SHP77 treated with DMSO at 0.1 percent for 48 hours (cell line): ENCODE results near the gene CPNE4.
"Not testable (repeated sequence)": the region's sequence is repeated elsewhere in the genome, so short reads cannot be mapped to it uniquely, and the experiment has no call there.

Source experiments
- DNase-seq: peaks from one replicate; lab custom pipeline; 2025; lab: John Stamatoyannopoulos, UW

CPNE4 gene

GRCh38 chr3:131957980-131958379 is 76.8 kb downstream of the CPNE4 start:
- DNase-seq: no peak

DNA sequence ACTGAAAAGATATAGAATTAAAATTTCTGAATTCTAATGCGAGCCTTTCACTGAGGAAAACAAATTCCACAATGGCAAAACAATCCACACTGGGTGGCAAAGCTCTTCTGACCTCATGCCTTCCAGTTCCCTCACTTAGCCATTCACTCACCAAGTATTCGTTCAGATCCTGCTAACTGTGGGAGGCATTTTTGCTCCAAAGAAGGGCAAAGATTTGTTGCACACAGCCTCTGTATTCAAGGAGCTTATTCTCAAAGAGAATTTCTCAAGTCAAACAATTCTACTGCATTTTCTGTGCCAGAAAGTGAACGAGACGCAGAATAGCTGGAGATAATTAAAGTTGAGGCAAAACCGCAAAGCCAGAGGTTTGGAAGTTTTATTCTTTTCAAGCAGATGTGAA is 77.3 kb downstream of the CPNE4 start:
- DNase-seq: no peak

DNA sequence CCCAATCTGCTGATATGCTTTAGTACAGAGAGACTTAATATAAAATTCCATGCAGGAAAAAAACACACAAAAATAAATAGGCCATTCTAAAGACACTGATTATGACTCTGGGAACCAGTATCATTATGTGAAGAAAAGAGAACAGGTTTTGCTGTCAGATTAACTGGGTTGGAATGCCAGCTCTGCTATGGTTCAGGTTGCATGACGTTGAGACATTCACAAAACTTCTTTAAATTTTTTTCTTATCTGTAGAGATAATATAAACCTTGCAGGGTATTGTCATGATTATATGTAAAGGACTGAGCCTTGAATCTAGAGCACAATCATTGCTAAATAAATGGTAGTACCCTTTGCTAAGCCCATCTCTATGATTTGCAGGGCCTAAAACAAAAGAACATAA is 86.0 kb downstream of the CPNE4 start:
- no peak for DNase-seq

GRCh38 chr3:131944676-131945075 is 90.1 kb downstream of the CPNE4 start:
- DNase-seq: no peak

- no peak for DNase-seq
Measured at GRCh38 chr3:131933665-131934064, 101.1 kb downstream of the CPNE4 start.

DNA sequence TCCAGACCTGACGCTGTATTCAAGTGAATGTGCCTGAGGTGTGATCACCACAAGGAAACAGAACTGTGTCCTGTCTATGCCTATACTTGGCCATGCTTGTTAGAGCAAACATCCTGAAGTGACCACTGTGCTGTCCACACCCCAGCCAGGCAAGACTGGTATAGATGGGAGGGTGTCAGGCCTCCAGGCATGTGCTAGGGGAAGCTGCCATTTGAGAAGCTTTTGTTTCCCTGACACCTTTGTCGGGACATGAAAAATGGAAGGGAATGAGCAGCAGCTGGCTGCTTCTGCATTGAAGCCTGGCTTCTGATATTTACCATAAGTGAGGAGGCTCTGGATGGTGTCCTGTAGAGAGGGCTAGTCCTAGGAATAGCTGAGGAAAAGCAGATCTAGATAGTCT is 106.2 kb downstream of the CPNE4 start:
- no peak for DNase-seq

GRCh38 chr3:131925571-131925970 is 109.2 kb downstream of the CPNE4 start:
- DNase-seq: no peak

DNA sequence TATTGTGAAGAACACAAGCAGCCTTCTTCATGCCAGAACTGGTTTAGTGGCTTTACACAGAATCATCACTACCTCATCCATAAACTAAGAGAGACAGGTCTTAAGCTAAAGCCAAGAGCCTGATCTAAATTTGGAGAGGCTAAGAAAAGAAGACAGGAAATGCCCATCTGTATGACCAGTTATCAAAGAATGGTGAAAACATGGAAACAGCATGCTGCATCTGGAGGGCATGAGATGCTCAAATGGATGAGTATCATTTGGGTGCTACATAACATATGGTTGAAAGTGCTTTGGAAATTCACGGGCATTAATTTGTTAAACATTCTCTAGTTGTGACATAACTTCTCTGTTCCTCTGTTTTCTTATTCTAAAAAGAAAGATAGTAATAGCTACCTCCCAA is 112.5 kb downstream of the CPNE4 start:
- DNase-seq: no peak

- DNase-seq: no peak
Measured at GRCh38 chr3:131917006-131917405, 117.8 kb downstream of the CPNE4 start.

- DNase-seq: no peak
Measured at GRCh38 chr3:131914090-131914691, 120.6 kb downstream of the CPNE4 start.

DNA sequence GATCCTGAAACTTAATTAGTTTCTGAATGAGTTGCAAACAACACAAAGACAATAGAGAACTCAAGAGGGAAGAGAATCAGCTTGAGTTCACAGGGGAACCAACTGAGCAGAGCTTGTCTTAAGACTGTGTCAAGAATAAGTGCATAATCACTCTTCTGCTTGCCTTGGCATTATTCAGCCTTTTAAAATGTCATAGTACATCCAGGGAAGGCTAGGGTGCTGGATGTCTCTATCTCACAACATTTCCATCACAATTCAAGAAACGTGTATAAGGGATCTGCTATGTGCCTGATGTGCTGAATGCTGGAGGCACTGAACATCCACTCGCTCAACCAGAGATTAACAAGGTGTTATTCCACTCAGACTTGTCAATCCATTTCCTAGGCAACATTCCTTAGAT is 122.6 kb downstream of the CPNE4 start:
- DNase-seq: no peak

DNA sequence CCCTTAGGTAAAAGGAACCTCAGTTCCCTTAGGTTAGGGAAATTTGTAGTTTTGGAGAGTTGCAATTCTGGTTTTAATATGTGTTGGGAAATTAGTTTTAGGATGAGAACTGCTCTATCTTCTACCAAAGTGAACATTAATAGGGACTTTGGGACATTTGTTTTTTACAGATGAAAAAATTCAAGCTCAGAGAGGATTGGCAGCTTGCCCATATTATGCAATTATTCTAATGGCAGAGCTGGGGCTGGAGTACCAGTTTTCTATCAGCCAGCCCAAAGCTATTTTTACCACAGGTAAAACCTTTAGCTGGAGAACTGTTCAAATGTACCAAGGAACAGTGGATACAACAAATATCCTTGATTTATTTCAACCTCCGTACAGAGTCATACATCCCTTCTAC is 127.0 kb downstream of the CPNE4 start:
- no peak for DNase-seq

DNA sequence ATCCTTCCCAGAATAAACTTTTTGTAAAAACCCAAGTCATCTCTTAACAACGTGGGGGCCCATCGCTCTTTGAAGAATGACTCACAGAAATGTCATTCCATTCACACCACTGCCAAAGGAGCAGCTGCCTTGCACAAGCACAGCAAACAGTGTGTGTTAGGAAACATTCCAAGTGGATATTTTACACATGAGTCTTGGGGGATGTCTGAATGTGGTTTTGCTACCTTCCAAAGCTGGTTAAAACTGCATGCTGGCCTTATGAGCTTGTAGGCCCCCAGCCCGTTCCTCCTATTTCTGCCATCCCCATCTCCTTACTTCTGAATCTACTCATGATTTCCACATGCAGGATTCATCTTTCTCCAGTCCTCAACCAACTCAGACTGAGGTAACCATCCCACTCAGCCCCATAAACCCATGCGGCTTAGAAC is 130.8 kb downstream of the CPNE4 start:
- DNase-seq: no peak

DNA sequence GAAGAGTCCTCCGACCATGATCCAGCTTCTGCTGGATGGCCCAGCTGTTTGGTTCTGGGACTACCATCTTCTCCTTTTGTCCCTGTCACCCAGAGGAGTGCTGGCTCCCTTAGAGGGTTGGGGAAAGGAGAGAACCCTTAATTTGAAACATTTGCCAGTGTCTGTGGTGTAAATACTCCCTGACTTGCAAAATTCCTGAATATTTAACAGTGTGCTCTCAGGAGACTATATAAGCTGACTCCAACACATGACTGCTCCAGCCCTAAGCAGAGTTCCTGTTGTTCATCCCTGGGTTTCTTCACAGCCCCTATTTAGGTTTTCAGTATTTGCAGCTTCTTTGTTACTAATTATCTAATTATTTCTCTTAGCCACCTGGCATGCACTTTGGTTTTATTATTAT is 133.1 kb downstream of the CPNE4 start:
- DNase-seq: no peak

DNA sequence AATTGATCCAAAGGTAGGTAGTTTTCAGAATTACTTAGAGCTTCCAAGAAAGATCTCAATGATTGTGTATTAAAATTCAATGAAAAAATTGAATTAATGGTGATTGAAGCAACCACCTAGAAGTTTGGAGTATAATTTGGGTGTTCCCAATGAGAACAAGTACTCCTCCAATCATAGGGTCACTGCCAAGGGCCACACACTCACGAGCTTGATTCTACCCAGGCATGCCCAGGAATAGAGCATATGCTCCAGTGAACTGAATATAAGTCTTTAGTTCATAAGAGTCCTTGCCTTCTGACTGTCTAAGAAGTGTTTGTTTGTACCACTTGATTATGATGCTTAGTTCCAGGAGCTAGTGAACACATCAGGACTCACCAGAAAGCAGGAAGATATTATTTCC is 133.9 kb downstream of the CPNE4 start:
- DNase-seq: no peak

- no peak for DNase-seq
Measured at GRCh38 chr3:131899021-131899420, 135.8 kb downstream of the CPNE4 start.

- no peak for DNase-seq
Measured at GRCh38 chr3:131898346-131898745, 136.5 kb downstream of the CPNE4 start.

DNA sequence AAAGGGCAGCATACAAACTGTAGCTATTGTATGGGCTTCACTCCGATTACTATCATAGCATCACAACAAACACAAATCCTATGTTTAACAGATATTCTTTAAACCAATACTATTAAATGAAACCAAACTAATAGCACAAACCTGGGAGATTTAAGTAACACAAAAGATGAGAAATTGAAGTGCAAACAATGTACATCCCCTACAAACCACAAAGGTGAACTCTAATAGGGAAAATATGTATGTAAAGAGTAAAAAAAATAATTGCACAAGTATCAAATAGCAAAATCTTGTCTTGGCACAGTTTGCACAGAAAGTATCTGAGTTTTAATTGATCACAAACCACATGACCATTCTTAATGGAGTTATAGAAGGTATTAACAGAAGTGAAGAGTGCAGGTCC is 138.5 kb downstream of the CPNE4 start:
- DNase-seq: no peak

- no peak for DNase-seq
Measured at GRCh38 chr3:131895766-131896165, 139.0 kb downstream of the CPNE4 start.

GRCh38 chr3:131892331-131892730 is 142.5 kb downstream of the CPNE4 start:
- no peak for DNase-seq

- not testable (repeated sequence) for DNase-seq
Measured at GRCh38 chr3:131885871-131886270, 148.9 kb downstream of the CPNE4 start.

DNA sequence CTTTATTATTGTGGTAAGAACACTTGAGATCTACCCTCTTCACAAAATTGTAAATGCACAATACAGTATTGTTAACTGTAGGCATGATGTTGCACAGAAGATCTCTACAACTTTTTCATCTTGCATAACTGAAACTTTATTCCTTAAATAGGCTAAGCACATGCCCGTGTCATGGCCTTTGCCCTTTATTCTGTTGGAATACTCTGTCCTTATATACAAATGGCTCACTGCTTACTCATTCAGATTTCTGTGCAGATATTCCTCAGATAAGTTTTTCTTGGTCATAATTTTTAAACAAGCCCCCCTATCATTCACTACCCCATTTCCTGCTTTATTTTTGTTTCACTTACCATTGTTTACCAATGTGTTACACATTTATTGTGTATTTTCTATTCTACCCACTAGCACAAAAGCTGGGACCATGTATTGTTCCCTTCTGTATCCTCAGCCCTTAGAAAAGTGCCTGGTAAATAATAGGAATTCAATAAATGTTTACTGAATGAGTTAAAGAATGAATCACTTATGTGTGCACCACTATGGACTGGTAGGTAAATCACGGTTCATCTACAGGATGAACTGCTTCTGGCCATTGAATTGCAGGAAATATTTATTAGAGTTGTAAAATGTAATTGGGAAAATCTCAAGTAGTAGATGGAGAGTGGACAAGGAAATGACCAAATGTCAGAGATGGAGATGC is 151.0 kb downstream of the CPNE4 start:
- no peak for DNase-seq

GRCh38 chr3:131883086-131883485 is 151.7 kb downstream of the CPNE4 start:
- DNase-seq: no peak

GRCh38 chr3:131881777-131882176 is 153.0 kb downstream of the CPNE4 start:
- DNase-seq: no peak
